Neural progenitor cell (in vitro differentiated cells): ENCODE measurements around the gene SHISA5. TPM values are rescaled to one million over a fixed set of nuclear protein-coding genes. Genes with fewer than 3 reads are reported as not detected.

Experiments used
- DNase-seq: peaks from one replicate; pipeline ENCODE4 v3.0.0-alpha.2; 2016; ENCODE audit warnings: low spot score
- H2AFZ ChIP-seq: fragments of 200-600 bp; sonication (generic); replicated peaks from 2 replicates; pipeline ENCODE4 v1.6.1; 2016; ENCODE audit warnings: antibody characterized with exemption
- H3F3A ChIP-seq: fragments of 200-600 bp; sonication (generic); 2 replicates; pipeline ENCODE4 v1.6.1; 2016; ENCODE audit warnings: antibody characterized with exemption, low read depth
- H3K27ac ChIP-seq: fragments of 200-600 bp; sonication (generic); 2 replicates; pipeline ENCODE4 v1.5.1; 2016; ENCODE audit warnings: mild to moderate bottlenecking
- H3K27me3 ChIP-seq: fragments of 200-600 bp; sonication (generic); 2 replicates; pipeline ENCODE4 v1.6.1; 2016; ENCODE audit warnings: mild to moderate bottlenecking, moderate library complexity
- H3K36me3 ChIP-seq: fragments of 200-600 bp; sonication (generic); 2 replicates; pipeline ENCODE4 v1.5.1; 2016
- H3K4me1 ChIP-seq: fragments of 200-600 bp; sonication (generic); 2 replicates; pipeline ENCODE4 v1.6.1; 2016; ENCODE audit warnings: mixed run types
- H3K4me2 ChIP-seq: fragments of 200-600 bp; sonication (generic); 2 replicates; pipeline ENCODE4 v1.6.1; 2016
- H3K4me3 ChIP-seq: fragments of 200-600 bp; sonication (generic); 2 replicates; pipeline ENCODE4 v1.5.1; 2016
- H3K79me2 ChIP-seq: fragments of 200-600 bp; sonication (generic); 2 replicates; pipeline ENCODE4 v1.6.1; 2016; ENCODE audit warnings: low read depth
- H3K9ac ChIP-seq: fragments of 200-600 bp; sonication (generic); 2 replicates; pipeline ENCODE4 v1.6.1; 2016
- H3K9me3 ChIP-seq: fragments of 200-600 bp; sonication (generic); 2 replicates; pipeline ENCODE4 v1.5.1; 2016; ENCODE audit warnings: low read depth
- H4K20me1 ChIP-seq: fragments of 200-600 bp; sonication (generic); 2 replicates; pipeline ENCODE4 v1.6.1; 2016; ENCODE audit warnings: low read depth
- H3K27ac Mint-ChIP-seq: 3 replicates; pipeline ENCODE4 v1.8.0; 2021; ENCODE audit warnings: mixed read lengths
- H3K27me3 Mint-ChIP-seq: 2 replicates; pipeline ENCODE4 v1.8.0; 2022; ENCODE audit warnings: low read depth, mild to moderate bottlenecking, inconsistent platforms, moderate library complexity, mixed read lengths; ENCODE audit not compliant: insufficient read depth
- H3K36me3 Mint-ChIP-seq: 3 replicates; pipeline ENCODE4 v1.8.0; 2021; ENCODE audit warnings: mixed read lengths
- H3K4me1 Mint-ChIP-seq: 3 replicates; pipeline ENCODE4 v1.8.0; 2021; ENCODE audit warnings: mixed read lengths
- H3K4me3 Mint-ChIP-seq: 3 replicates; pipeline ENCODE4 v1.8.0; 2021; ENCODE audit warnings: mild to moderate bottlenecking, moderate library complexity, mixed read lengths
- H3K9me3 Mint-ChIP-seq: 3 replicates; pipeline ENCODE4 v1.8.0; 2020; ENCODE audit warnings: mixed read lengths
- CTCF ChIP-seq: fragments of 200-600 bp; sonication (generic); IDR thresholded peaks from 2 replicates; pipeline ENCODE4 v1.5.1; 2017; ENCODE audit warnings: antibody characterized with exemption, mild to moderate bottlenecking
- EZH2 ChIP-seq: fragments of 200-600 bp; sonication (generic); IDR thresholded peaks from 2 replicates; pipeline ENCODE4 v1.6.1; 2017; ENCODE audit warnings: antibody characterized with exemption, mild to moderate bottlenecking, moderate library complexity
- EZH2phosphoT487 ChIP-seq: fragments of 200-600 bp; sonication (generic); IDR thresholded peaks from 2 replicates; pipeline ENCODE4 v1.6.1; 2017; ENCODE audit warnings: antibody characterized with exemption
- total RNA-seq: library from RNA; depleted of rRNA; stranded (reverse); fragments of >200 nt; gene quantifications from 2 replicates; pipeline ENCODE4 v1.2.3, GENCODE V29; 2015; ENCODE audit warnings: low replicate concordance

Gene SHISA5
- total RNA-seq, 1 donor from 2014 or later: 54.8 TPM

GRCh38 chr3:48505968-48506504, 2.1 kb upstream of the SHISA5 start:
- Histone ChIP-seq H3K27ac (no peak overlapping the region), H3K4me1 (peaks cover 14% of the 10 kb centered on the region), H4K20me1 (no peaks in the 10 kb centered on the region), H3K79me2 (peaks cover 6% of the 10 kb centered on the region), H3K4me2 (no peak overlapping the region), H3K9me3 (no peaks in the 10 kb centered on the region), H2AFZ (no peak overlapping the region), H3F3A (peaks cover 22% of the 10 kb centered on the region), H3K27me3 (no peaks in the 10 kb centered on the region), H3K36me3 (no peaks in the 10 kb centered on the region), H3K9ac (no peak overlapping the region), H3K4me3 (no peak overlapping the region)
- Mint-ChIP-seq H3K9me3 (no peaks in the 10 kb centered on the region), H3K27me3 (peaks cover 12% of the 10 kb centered on the region), H3K4me3 (no peak overlapping the region), H3K36me3 (peaks cover 5% of the 10 kb centered on the region), H3K4me1 (peaks cover 36% of the 10 kb centered on the region), H3K27ac (no peak overlapping the region)
- TF ChIP-seq CTCF (no peak), EZH2phosphoT487 (no peak), EZH2 (no peak)
- DNase-seq: no peak

GRCh38 chr3:48505146-48505545, 1.2 kb upstream of the SHISA5 start:
- H3K9ac ChIP-seq: no peak overlapping the region
- Mint-ChIP-seq H3K27me3 (peaks cover 12% of the 10 kb centered on the region), H3K36me3 (peaks cover 10% of the 10 kb centered on the region), H3K9me3 (no peaks in the 10 kb centered on the region), H3K4me1 (peaks cover 35% of the 10 kb centered on the region), H3K27ac (no peak overlapping the region), H3K4me3 (peak overlapping the region; percentile 76)
- H3K27ac ChIP-seq: no peak overlapping the region
- H3K4me3 ChIP-seq: no peak overlapping the region
- TF ChIP-seq EZH2phosphoT487: no peak
- TF ChIP-seq CTCF: no peak
- TF ChIP-seq EZH2: no peak
- peaks cover 22% of the 10 kb centered on the region for H3F3A ChIP-seq
- H3K79me2 ChIP-seq: peaks cover 6% of the 10 kb centered on the region
- no peak overlapping the region for H2AFZ ChIP-seq
- no peaks in the 10 kb centered on the region for H4K20me1 ChIP-seq
- peaks cover 14% of the 10 kb centered on the region for H3K4me1 ChIP-seq
- no peak for DNase-seq
- peak overlapping the region; percentile 97 for H3K4me2 ChIP-seq
- no peaks in the 10 kb centered on the region for H3K36me3 ChIP-seq
- H3K9me3 ChIP-seq: no peaks in the 10 kb centered on the region
- no peaks in the 10 kb centered on the region for H3K27me3 ChIP-seq

GRCh38 chr3:48503401-48504050, 448 bp downstream of the SHISA5 start:
- H3K4me1 ChIP-seq: peaks cover 14% of the 10 kb centered on the region
- peaks cover 19% of the 10 kb centered on the region for H3F3A ChIP-seq
- H3K79me2 ChIP-seq: peaks cover 6% of the 10 kb centered on the region
- H3K27me3 ChIP-seq: no peaks in the 10 kb centered on the region
- H3K27me3 Mint-ChIP-seq: peaks cover 12% of the 10 kb centered on the region
- peak overlapping the region; percentile 84 for H3K4me3 Mint-ChIP-seq
- peaks cover 10% of the 10 kb centered on the region for H3K36me3 Mint-ChIP-seq
- no peaks in the 10 kb centered on the region for H4K20me1 ChIP-seq
- peaks cover 35% of the 10 kb centered on the region for H3K4me1 Mint-ChIP-seq
- peak overlapping the region; percentile 71 for H2AFZ ChIP-seq
- H3K4me2 ChIP-seq: peak overlapping the region; percentile 97
- no peaks in the 10 kb centered on the region for H3K9me3 Mint-ChIP-seq
- H3K9me3 ChIP-seq: no peaks in the 10 kb centered on the region
- H3K27ac Mint-ChIP-seq: no peak overlapping the region
- H3K27ac ChIP-seq: no peak overlapping the region
- H3K36me3 ChIP-seq: no peaks in the 10 kb centered on the region
- TF ChIP-seq EZH2phosphoT487 (no peak), CTCF (no peak), EZH2 (no peak)
- DNase-seq: peak; percentile 61
- H3K4me3 ChIP-seq: peak overlapping the region; percentile 64
- H3K9ac ChIP-seq: peak overlapping the region; percentile 34
